ENCODE measurements around the gene STAC3.
A peak's percentile ranks its signal among the peaks of the same experiment; 100 is the strongest.

The STAC3 gene

DNA sequence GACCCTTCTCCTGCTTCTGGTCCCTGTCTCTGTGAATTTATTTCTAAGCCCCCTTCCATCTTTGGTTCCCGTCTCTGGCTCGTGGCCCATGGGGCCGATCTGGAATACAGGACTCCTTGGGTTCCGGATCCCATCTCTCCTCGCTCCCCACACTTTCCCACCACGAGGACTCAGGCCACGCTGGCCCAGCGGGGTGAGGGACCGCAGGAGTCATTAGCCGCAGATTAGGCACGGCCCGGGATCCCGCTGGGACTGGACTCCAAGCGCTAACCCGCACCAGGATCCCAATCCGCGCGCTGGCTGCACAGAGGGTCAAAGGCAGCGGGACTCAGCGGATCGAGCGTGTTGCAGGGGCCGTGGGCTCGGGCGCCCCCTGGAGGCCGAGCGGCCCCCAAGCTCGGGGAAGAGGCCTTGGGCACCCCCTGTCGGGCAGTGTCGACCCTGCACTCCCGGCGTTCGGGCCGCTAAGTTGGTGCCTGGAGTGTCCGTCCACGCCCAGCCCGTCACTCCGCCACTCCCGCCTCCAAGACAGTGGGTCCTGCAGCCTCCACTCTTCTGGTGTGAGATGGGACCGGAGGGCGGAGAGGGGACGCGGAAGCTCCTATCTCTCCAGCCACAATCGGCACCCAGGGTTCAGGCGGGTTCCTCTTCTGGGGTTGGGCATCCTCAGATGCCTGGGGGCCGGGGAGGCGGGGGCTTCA is 12.0 kb downstream of the STAC3 start:
- TF ChIP-seq, protein P1, sequence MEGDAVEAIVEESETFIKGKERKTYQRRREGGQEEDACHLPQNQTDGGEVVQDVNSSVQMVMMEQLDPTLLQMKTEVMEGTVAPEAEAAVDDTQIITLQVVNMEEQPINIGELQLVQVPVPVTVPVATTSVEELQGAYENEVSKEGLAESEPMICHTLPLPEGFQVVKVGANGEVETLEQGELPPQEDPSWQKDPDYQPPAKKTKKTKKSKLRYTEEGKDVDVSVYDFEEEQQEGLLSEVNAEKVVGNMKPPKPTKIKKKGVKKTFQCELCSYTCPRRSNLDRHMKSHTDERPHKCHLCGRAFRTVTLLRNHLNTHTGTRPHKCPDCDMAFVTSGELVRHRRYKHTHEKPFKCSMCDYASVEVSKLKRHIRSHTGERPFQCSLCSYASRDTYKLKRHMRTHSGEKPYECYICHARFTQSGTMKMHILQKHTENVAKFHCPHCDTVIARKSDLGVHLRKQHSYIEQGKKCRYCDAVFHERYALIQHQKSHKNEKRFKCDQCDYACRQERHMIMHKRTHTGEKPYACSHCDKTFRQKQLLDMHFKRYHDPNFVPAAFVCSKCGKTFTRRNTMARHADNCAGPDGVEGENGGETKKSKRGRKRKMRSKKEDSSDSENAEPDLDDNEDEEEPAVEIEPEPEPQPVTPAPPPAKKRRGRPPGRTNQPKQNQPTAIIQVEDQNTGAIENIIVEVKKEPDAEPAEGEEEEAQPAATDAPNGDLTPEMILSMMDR (IDR thresholded peaks at IDR 0.05; ENCODE audit: control insufficient read depth, insufficient read depth, low read depth, low read length, missing control alignments), result peak; percentile 100
- peak; percentile 54 for DNase-seq (ENCODE audit: low read depth)

GRCh38 chr12:57237932-57238853 is 12.8 kb downstream of the STAC3 start:
- H3K4me3 ChIP-seq (ENCODE audit: control insufficient read depth, low read depth, low read length), result peak overlapping the region; percentile 94
- no peak for DNase-seq (ENCODE audit: low read depth)
- TF ChIP-seq, protein P1 (IDR thresholded peaks at IDR 0.05; ENCODE audit: control insufficient read depth, insufficient read depth, low read depth, low read length, missing control alignments), result no peak

More for the DNA sequence above, 12.0 kb downstream of the STAC3 start:
- H3K4me3 ChIP-seq (ENCODE audit: control insufficient read depth, low read depth, low read length), result peak overlapping the region; percentile 94

- H3K4me3 ChIP-seq (ENCODE audit: control insufficient read depth, low read depth, low read length), result no peak overlapping the region
Measured at GRCh38 chr12:57237596-57237931, 13.4 kb downstream of the STAC3 start.

GRCh38 chr12:57236925-57237595 is 13.9 kb downstream of the STAC3 start:
- DNase-seq (ENCODE audit: low read depth), result no peak
- H3K4me3 ChIP-seq (ENCODE audit: control insufficient read depth, low read depth, low read length), result no peak overlapping the region
- TF ChIP-seq, protein P1 (IDR thresholded peaks at IDR 0.05; ENCODE audit: control insufficient read depth, insufficient read depth, low read depth, low read length, missing control alignments), result no peak

More at GRCh38 chr12:57237596-57237931, 13.4 kb downstream of the STAC3 start:
- TF ChIP-seq, protein P1 (IDR thresholded peaks at IDR 0.05; ENCODE audit: control insufficient read depth, insufficient read depth, low read depth, low read length, missing control alignments), result no peak
- no peak for DNase-seq (ENCODE audit: low read depth)

DNA sequence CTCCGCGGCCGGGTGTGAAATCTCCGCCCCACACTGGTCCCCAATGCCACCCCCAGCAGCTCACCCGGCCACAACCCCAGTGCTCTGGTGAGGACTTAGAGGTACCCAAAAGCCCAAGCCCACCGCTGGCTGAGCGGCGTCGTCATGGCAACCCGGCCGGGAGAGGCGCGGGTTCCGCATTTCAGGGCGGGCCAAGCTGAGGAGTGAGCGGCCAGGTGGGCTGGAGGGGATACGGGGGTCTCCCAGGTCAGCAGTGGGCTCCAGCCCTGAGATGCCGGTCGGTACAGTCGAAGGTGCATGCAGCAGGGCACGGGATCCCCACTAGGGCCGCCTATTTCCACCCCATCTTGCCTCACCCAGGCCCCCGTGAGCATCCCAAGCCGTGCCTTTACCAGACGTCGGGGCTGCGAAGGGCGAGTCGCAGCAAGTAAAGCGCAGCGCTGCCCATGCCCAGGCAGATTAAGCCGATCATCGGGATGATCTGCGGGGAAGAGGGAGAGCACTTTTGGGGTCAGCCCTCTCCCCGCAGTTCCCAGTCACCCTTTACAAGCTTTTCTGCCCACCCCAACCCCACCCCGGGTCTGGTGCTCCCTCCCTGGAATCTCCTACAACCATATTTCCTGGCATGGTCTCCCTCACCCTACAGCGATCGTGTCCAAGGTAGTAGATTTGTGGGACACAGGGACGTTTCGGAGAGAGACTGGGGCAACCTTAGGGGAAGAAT is 14.6 kb downstream of the STAC3 start:
- no peak for DNase-seq (ENCODE audit: low read depth)
- no peak overlapping the region for H3K4me3 ChIP-seq (ENCODE audit: control insufficient read depth, low read depth, low read length)
- TF ChIP-seq, protein P1 (IDR thresholded peaks at IDR 0.05; ENCODE audit: control insufficient read depth, insufficient read depth, low read depth, low read length, missing control alignments), result no peak

DNA sequence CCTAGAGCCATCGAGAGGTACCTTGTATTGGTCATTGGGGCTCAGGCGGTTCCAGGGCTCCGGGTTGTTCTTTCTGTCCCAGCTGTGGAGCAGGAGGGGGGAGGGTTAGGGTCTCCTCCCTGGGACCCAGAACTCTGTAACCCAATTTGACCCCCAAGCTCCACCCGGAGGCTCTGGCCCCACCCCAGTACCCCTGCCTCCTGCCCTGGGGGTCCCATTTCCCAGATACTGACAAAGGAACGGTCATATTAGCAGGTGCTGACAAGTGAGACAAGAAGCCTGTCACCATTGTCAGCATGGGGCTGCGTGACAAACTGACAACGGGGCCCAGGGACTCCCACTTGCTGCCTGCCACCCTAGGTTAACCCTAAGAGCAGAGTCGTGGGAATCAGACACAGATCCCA is 15.3 kb downstream of the STAC3 start:
- no peak overlapping the region for H3K4me3 ChIP-seq (ENCODE audit: control insufficient read depth, low read depth, low read length)
- no peak for DNase-seq (ENCODE audit: low read depth)
- TF ChIP-seq, protein P1 (IDR thresholded peaks at IDR 0.05; ENCODE audit: control insufficient read depth, insufficient read depth, low read depth, low read length, missing control alignments), result no peak
